Activated B cell treated with CpG ODN at 0.5 μM for 24 hours (primary cell): ENCODE measurements around the gene TMEM51. TPM values are rescaled to one million over a fixed set of nuclear protein-coding genes. Genes with fewer than 3 reads are reported as not detected.

Experiments used
- ATAC-seq: fragments of 200-7000 bp; cut with Tn5 transposase; one replicate; pipeline ENCODE4 v1.10.0; 2021; ENCODE audit warnings: low read depth, mild to moderate bottlenecking, moderate library complexity
- CTCF ChIA-PET: fragments of 350-600 bp; sonication (Branson Sonifier 250); formaldehyde crosslinking; loops from one replicate; lab custom pipeline; 2021; ENCODE audit warnings: antibody characterized with exemption; lab: Charles Lee
- POLR2A ChIA-PET: fragments of 350-600 bp; sonication (Branson Sonifier 250); formaldehyde crosslinking; loops from one replicate; lab custom pipeline; 2021; ENCODE audit warnings: antibody characterized with exemption; lab: Charles Lee
- DNase-seq: peaks from one replicate; pipeline ENCODE4 v3.0.0; 2022
- H3K27ac Mint-ChIP-seq: one replicate; pipeline ENCODE4 v1.8.0; 2020; ENCODE audit warnings: mixed read lengths
- H3K27me3 Mint-ChIP-seq: one replicate; pipeline ENCODE4 v1.8.0; 2021; ENCODE audit warnings: mixed read lengths
- H3K36me3 Mint-ChIP-seq: one replicate; pipeline ENCODE4 v1.8.0; 2021; ENCODE audit warnings: low read depth, mixed read lengths
- H3K4me1 Mint-ChIP-seq: one replicate; pipeline ENCODE4 v1.8.0; 2021; ENCODE audit warnings: mixed read lengths
- H3K4me3 Mint-ChIP-seq: one replicate; pipeline ENCODE4 v1.8.0; 2020; ENCODE audit warnings: mild to moderate bottlenecking, mixed read lengths
- H3K9me3 Mint-ChIP-seq: one replicate; pipeline ENCODE4 v1.8.0; 2020; ENCODE audit warnings: mixed read lengths
- intact Hi-C: fragments of 100-400 bp; cut with micrococcal nuclease; formaldehyde crosslinking; loops from one replicate; pipeline ENCODE4 v1.15.1; 2024
- total RNA-seq: library from RNA; stranded (reverse); gene quantifications from 2 replicates; pipeline ENCODE4 v1.2.3, GENCODE V29; 2022
- TF ChIP-seq, protein P1 (sequence below): fragments of 200-600 bp; IDR thresholded peaks from one replicate; pipeline ENCODE4 v1.8.0; 2022; ENCODE audit warnings: antibody characterized with exemption, mild to moderate bottlenecking

TMEM51 gene
- total RNA-seq, 1 donor from 2014 or later = not detected

DNA sequence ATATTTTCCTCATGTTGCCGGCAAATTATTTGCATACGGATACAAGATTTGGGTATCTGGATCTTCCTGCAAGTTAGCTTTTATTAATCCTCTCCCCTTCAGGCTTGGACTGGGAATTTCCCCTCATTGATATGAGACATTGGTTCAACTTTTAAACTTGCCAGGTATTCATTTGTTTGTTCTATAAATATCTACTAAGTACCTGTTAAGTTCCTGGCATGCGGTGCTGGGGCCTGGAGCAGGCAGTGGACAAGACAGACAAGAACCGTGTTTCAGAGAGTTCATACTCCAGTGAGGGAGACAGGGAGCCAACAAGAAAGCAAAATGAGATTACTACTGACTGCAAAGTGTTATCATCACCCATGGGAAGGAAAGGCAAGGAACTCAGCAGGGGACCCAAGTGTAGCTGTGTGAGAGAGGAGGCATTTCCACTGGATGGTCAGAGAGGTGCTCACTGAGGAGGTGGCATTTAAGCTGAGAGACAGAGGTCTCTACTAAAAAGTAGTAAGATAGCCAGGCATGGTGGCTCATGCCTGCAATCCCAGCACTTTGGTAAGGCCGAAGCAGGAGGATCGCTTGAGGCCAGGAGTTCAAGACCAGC lies 54.4 kb downstream of the TMEM51 start:
- ChIA-PET POLR2A (no interaction called here), CTCF (no interaction called here)
- Mint-ChIP-seq H3K27me3 (peaks cover 30% of the 10 kb centered on the region), H3K36me3 (no peaks in the 10 kb centered on the region), H3K4me3 (no peak overlapping the region), H3K27ac (no peak overlapping the region), H3K9me3 (no peaks in the 10 kb centered on the region), H3K4me1 (no peaks in the 10 kb centered on the region)
- no peak for ATAC-seq
- intact Hi-C loops = no loop called here
- DNase-seq = no peak
- TF ChIP-seq, protein P1, sequence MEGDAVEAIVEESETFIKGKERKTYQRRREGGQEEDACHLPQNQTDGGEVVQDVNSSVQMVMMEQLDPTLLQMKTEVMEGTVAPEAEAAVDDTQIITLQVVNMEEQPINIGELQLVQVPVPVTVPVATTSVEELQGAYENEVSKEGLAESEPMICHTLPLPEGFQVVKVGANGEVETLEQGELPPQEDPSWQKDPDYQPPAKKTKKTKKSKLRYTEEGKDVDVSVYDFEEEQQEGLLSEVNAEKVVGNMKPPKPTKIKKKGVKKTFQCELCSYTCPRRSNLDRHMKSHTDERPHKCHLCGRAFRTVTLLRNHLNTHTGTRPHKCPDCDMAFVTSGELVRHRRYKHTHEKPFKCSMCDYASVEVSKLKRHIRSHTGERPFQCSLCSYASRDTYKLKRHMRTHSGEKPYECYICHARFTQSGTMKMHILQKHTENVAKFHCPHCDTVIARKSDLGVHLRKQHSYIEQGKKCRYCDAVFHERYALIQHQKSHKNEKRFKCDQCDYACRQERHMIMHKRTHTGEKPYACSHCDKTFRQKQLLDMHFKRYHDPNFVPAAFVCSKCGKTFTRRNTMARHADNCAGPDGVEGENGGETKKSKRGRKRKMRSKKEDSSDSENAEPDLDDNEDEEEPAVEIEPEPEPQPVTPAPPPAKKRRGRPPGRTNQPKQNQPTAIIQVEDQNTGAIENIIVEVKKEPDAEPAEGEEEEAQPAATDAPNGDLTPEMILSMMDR = no peak

DNA sequence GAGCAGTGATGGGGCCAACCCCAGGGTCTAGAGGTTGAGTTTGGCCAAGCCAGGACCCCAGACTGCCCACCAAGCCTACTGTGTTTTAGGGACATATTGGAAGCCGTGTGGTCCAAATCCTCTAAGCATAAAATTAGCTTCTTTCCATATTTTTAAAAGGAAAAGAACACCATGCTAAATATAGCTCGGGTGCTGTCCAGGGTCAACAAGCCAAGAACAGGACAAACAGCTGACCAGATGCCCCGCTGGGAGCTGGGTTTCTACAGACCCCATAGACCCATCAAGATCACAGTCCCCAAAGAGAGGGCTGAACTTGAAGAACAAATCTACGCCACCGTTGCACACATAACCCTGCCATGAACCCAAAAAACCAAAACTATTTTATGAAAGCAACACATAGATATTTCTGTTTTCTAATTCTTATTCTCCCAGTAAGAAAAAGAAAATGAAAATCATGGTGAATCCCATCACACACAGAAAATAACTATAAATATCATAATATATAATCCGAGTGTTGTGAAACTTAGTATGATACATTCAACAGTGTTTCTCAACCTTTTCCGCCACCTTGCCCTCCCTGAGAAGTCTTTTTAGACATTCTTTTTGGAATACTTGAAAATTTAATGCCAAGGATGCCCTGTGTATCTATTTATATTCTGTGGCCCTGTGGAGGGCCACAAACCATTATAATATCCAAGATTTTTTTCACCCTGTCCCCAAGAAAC lies 57.3 kb downstream of the TMEM51 start:
- DNase-seq (no peak), ATAC-seq (no peak)
- intact Hi-C loops = no loop called here
- POLR2A ChIA-PET = no interaction called here
- Mint-ChIP-seq H3K9me3 (no peaks in the 10 kb centered on the region), H3K27ac (no peak overlapping the region), H3K36me3 (no peaks in the 10 kb centered on the region), H3K4me3 (no peak overlapping the region), H3K27me3 (peaks cover 29% of the 10 kb centered on the region), H3K4me1 (no peaks in the 10 kb centered on the region)
- CTCF ChIA-PET = no interaction called here
- TF ChIP-seq, protein P1 = no peak

DNA sequence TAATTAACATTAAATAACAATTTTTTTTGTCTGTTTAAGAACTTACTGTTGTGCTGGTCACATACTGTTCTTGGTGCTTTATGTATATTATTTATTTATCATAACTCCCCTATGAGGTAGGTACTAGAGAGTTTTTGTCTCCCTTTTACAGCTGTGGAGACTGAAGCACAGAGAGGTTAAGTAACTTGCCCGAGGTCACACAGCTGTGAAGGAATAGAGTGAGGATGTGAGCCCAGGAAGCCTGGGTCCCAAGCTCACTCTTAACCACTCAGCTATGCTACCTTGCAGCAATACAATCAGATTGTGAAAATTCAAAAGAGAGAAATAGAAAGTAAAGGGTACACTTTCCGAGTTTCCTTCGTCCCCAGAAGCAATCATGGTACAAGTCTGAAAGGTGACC lies 57.9 kb downstream of the TMEM51 start:
- Mint-ChIP-seq H3K4me3 (no peak overlapping the region), H3K27ac (no peak overlapping the region)
- CTCF ChIA-PET = no interaction called here

DNA sequence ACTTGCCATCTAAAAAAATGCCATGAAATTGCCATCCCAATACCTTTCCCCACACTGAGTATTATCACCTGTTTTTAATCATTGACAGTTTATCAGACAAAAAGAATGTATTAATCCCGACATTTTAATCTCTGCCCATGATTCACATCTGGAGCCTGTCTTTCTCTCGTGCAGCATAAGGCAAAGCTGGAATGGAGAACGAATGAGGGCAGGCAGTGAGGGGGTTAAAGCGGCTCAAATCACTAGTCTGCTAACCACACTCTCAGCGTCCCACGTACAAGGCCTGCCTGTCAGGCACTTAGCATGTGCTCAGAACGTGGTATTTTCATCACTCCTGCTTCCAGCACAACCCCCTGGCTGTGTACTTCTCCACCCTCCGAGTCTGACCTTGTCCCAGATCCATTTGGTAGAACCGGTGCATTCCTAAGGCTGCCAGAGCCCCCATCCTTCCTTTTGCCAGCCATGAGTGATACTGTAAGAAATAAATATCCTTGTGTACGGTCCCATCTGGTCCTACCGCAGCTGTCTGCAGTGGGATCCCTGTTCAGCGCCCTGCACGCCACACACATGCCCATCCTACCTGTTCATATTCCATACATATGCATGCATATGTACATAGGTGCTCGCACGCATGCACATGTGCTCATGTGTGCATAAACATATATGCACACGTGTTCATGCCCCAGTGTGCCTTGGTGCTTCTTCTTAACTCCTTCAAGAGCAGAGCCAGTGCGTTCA lies 58.8 kb downstream of the TMEM51 start:
- DNase-seq (no peak), ATAC-seq (no peak)
- Mint-ChIP-seq H3K4me3 (no peak overlapping the region), H3K27me3 (peaks cover 24% of the 10 kb centered on the region), H3K9me3 (no peaks in the 10 kb centered on the region), H3K4me1 (no peaks in the 10 kb centered on the region), H3K36me3 (no peaks in the 10 kb centered on the region), H3K27ac (no peak overlapping the region)
- intact Hi-C loops = no loop called here
- TF ChIP-seq, protein P1 = no peak
- ChIA-PET CTCF (no interaction called here), POLR2A (interaction anchor here (0.6 kb wide), 1 partner anchor 14 kb away, joined by 5 read pairs; no protein-coding TSS in a partner anchor)

More for the DNA sequence above, 57.9 kb downstream of the TMEM51 start:
- Mint-ChIP-seq H3K9me3 (no peaks in the 10 kb centered on the region), H3K36me3 (no peaks in the 10 kb centered on the region), H3K27me3 (peaks cover 29% of the 10 kb centered on the region), H3K4me1 (no peaks in the 10 kb centered on the region)
- ATAC-seq (no peak), DNase-seq (no peak)
- intact Hi-C loops = no loop called here
- POLR2A ChIA-PET = no interaction called here
- TF ChIP-seq, protein P1 = no peak

DNA sequence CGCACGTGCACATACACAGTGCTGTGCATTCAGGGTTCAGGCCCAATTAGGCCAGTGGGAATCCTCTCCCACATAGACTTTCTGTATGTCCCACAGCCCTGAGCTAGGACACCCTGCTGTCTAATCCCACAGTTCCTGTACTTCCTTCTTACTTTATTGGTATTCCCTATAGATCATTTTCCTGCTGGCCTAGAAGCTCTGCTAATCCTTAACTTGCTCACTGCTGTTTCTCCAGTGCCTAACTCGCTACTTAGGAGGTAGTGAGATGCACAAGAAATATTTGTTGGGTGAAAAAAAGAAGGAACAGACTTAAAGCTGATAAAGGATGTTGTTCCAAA lies 59.4 kb downstream of the TMEM51 start:
- ChIA-PET CTCF (no interaction called here), POLR2A (no interaction called here)
- no peak overlapping the region for H3K27ac Mint-ChIP-seq
- peaks cover 20% of the 10 kb centered on the region for H3K27me3 Mint-ChIP-seq
- no peak for ATAC-seq
- no peak overlapping the region for H3K4me3 Mint-ChIP-seq
- no peaks in the 10 kb centered on the region for H3K9me3 Mint-ChIP-seq
- TF ChIP-seq, protein P1 = no peak
- no peak for DNase-seq
- intact Hi-C loops = no loop called here
- H3K4me1 Mint-ChIP-seq = no peaks in the 10 kb centered on the region
- H3K36me3 Mint-ChIP-seq = no peaks in the 10 kb centered on the region
